ACC112 (cell line): ENCODE measurements around the gene TMEM11.

ENCODE experiments used
- H2AFZ ChIP-seq: fragments of 200-600 bp; sonication (generic); one replicate; pipeline ENCODE4 v1.6.0; 2017; ENCODE audit warnings: antibody characterized with exemption, low read length; ENCODE audit not compliant: unreplicated experiment
- H3K27ac ChIP-seq: fragments of 200-600 bp; sonication (generic); 2 replicates; pipeline ENCODE4 v1.5.1; 2014; ENCODE audit warnings: low read depth, mild to moderate bottlenecking, antibody characterized with exemption, low read length, moderate library complexity
- H3K27me3 ChIP-seq: fragments of 200-600 bp; sonication (generic); 2 replicates; pipeline ENCODE4 v1.6.1; 2014; ENCODE audit warnings: mild to moderate bottlenecking, antibody characterized with exemption, low read length, moderate library complexity, mixed read lengths; ENCODE audit not compliant: insufficient read depth
- H3K36me3 ChIP-seq: fragments of 200-600 bp; sonication (generic); 2 replicates; pipeline ENCODE4 v1.6.1; 2016; ENCODE audit warnings: mild to moderate bottlenecking, antibody characterized with exemption, low read length, moderate library complexity, mixed read lengths; ENCODE audit not compliant: insufficient read depth
- H3K4me1 ChIP-seq: fragments of 200-600 bp; sonication (generic); one replicate; pipeline ENCODE4 v1.6.1; 2016; ENCODE audit warnings: low read length, mixed read lengths; ENCODE audit not compliant: insufficient read depth, unreplicated experiment, control insufficient read depth
- H3K4me3 ChIP-seq: fragments of 200-600 bp; sonication (generic); 2 replicates; pipeline ENCODE4 v1.5.1; 2014; ENCODE audit warnings: mild to moderate bottlenecking, low read depth, low read length
- H3K79me2 ChIP-seq: fragments of 200-600 bp; sonication (generic); one replicate; pipeline ENCODE4 v1.6.0; 2016; ENCODE audit warnings: low read length; ENCODE audit not compliant: control insufficient read depth, unreplicated experiment, insufficient read depth

The TMEM11 gene

GRCh38 chr17:21177854-21178600, 35.9 kb downstream of the TMEM11 start:
- Histone ChIP-seq H3K27ac (no peak overlapping the region), H3K4me1 (no peaks in the 10 kb centered on the region), H3K79me2 (no peaks in the 10 kb centered on the region), H3K4me3 (no peak overlapping the region), H3K36me3 (no peaks in the 10 kb centered on the region), H3K27me3 (no peaks in the 10 kb centered on the region), H2AFZ (no peak overlapping the region)

GRCh38 chr17:21177401-21177800, 36.6 kb downstream of the TMEM11 start:
- Histone ChIP-seq H3K36me3 (peaks cover 3% of the 10 kb centered on the region; the same call in 1 of the 2 replicates), H3K27ac (no peak overlapping the region), H2AFZ (no peak overlapping the region), H3K27me3 (no peaks in the 10 kb centered on the region), H3K79me2 (no peaks in the 10 kb centered on the region), H3K4me3 (no peak overlapping the region), H3K4me1 (no peaks in the 10 kb centered on the region)

DNA sequence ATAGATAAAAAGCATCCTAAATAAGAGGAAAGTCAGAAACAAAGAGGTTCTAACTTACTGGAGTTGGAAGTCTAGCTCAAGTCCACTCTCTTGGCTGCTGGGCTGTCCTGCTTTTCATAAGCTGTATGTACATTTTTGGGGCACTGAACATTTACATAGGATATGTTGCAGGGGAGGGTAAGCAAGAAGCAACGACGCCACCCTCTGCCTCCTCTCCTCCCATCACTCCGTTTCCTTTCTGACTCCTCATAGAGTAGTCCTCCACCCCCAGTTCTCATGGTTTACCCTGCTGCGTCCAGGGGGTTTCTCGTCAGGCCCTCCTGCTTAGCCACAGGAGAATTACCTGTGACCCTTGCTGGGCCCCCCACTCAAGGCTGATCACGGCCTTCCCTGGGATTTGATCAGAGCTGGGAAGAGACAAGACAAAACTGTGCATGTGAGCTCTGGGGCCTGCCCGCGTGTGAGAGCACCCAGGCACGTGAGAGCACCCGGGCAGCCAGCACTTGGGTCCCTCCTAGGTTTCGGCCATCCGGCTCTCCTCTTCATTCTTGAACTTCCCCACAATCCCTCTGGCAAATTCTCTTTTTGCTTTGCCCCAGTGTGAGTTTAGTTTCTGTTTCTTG, 37.1 kb downstream of the TMEM11 start:
- no peaks in the 10 kb centered on the region for H3K27me3 ChIP-seq
- peaks cover 3% of the 10 kb centered on the region; the same call in 1 of the 2 replicates for H3K36me3 ChIP-seq
- no peak overlapping the region for H2AFZ ChIP-seq
- no peaks in the 10 kb centered on the region for H3K4me1 ChIP-seq
- no peak overlapping the region for H3K4me3 ChIP-seq
- H3K79me2 ChIP-seq, result no peaks in the 10 kb centered on the region
- H3K27ac ChIP-seq, result no peak overlapping the region

GRCh38 chr17:21174713-21175112, 39.2 kb downstream of the TMEM11 start:
- Histone ChIP-seq H3K79me2 (no peaks in the 10 kb centered on the region), H3K27ac (no peak overlapping the region), H3K27me3 (no peaks in the 10 kb centered on the region), H3K4me1 (no peaks in the 10 kb centered on the region), H3K4me3 (no peak overlapping the region), H2AFZ (no peak overlapping the region), H3K36me3 (peaks cover 3% of the 10 kb centered on the region; the same call in 1 of the 2 replicates)

GRCh38 chr17:21174186-21174585, 39.8 kb downstream of the TMEM11 start:
- H3K27ac ChIP-seq, result no peak overlapping the region
- H3K27me3 ChIP-seq, result no peaks in the 10 kb centered on the region
- peaks cover 3% of the 10 kb centered on the region; the same call in 1 of the 2 replicates for H3K36me3 ChIP-seq
- H2AFZ ChIP-seq, result no peak overlapping the region
- no peaks in the 10 kb centered on the region for H3K4me1 ChIP-seq
- no peaks in the 10 kb centered on the region for H3K79me2 ChIP-seq
- no peak overlapping the region for H3K4me3 ChIP-seq

GRCh38 chr17:21173543-21173942, 40.4 kb downstream of the TMEM11 start:
- Histone ChIP-seq H3K27ac (no peak overlapping the region), H3K27me3 (no peaks in the 10 kb centered on the region), H3K4me3 (no peak overlapping the region), H3K4me1 (no peaks in the 10 kb centered on the region), H2AFZ (no peak overlapping the region), H3K79me2 (no peaks in the 10 kb centered on the region), H3K36me3 (peaks cover 3% of the 10 kb centered on the region; the same call in 1 of the 2 replicates)

GRCh38 chr17:21172846-21173245, 41.1 kb downstream of the TMEM11 start:
- Histone ChIP-seq H3K36me3 (peaks cover 3% of the 10 kb centered on the region; the same call in 1 of the 2 replicates), H3K27me3 (no peaks in the 10 kb centered on the region), H3K4me1 (no peaks in the 10 kb centered on the region), H3K4me3 (no peak overlapping the region), H2AFZ (no peak overlapping the region), H3K79me2 (peaks cover 2% of the 10 kb centered on the region), H3K27ac (no peak overlapping the region)

DNA sequence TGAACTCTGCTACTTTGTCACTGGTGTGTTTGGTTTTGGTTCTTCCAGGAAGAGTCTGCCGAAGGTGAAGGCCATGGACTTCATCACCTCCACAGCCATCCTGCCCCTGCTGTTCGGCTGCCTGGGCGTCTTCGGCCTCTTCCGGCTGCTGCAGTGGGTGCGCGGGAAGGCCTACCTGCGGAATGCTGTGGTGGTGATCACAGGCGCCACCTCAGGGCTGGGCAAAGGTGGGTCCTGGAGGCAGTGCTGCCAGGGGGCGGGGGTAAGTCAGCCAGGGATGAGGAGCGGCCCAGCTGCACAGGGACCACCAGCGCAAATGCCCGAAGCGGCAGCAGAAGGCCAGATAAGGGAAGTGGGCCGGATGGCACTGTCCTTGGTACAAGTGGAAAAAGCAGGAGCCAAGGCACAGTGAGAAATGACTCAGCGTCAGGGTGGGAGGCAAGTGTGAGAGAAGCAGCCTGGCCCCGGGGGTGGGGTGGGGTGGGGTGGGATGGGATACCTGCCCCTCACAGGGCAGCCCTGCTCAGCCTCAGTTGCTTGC, 41.9 kb downstream of the TMEM11 start:
- Histone ChIP-seq H3K27ac (no peak overlapping the region), H3K36me3 (peaks cover 3% of the 10 kb centered on the region; the same call in 1 of the 2 replicates), H3K4me3 (no peak overlapping the region), H3K79me2 (peaks cover 2% of the 10 kb centered on the region), H3K4me1 (peaks cover 5% of the 10 kb centered on the region), H3K27me3 (no peaks in the 10 kb centered on the region), H2AFZ (no peak overlapping the region)

DNA sequence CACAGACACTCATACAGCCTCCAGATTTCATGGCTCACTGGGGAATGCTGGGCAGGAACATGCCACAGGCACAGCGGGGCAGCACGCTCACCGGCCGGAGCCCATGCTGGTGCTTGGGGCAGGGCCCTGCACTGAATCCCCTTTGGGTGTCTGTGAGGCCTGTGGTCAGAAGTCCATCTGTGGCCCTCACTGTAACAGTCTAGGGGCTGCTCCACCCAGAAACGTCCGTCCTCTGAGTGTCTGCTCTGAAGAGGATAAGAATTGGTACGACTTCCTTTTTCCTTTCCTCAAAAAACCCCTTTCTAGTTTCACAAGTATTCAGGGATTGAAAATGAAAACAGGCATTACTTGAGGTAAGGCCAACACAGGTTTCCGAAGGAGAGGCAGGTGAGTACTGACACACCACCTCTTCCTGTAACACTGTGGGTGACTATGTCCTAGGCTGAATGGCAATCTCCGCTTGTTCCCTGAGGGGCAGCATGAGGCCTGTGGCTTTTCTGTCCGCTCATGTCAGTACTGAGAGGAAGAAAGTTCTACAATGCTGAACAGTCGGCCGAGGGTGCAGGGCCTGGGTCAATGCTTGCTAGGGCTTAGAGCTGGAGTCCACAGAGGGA, 42.5 kb downstream of the TMEM11 start:
- H3K79me2 ChIP-seq, result peaks cover 2% of the 10 kb centered on the region
- H3K4me1 ChIP-seq, result peaks cover 5% of the 10 kb centered on the region
- no peak overlapping the region for H2AFZ ChIP-seq
- no peak overlapping the region for H3K27ac ChIP-seq
- H3K36me3 ChIP-seq, result peaks cover 3% of the 10 kb centered on the region; the same call in 1 of the 2 replicates
- no peaks in the 10 kb centered on the region for H3K27me3 ChIP-seq
- no peak overlapping the region for H3K4me3 ChIP-seq

- H2AFZ ChIP-seq, result no peak overlapping the region
- no peak overlapping the region for H3K4me3 ChIP-seq
- H3K79me2 ChIP-seq, result peaks cover 5% of the 10 kb centered on the region
- H3K27me3 ChIP-seq, result no peaks in the 10 kb centered on the region
- peaks cover 3% of the 10 kb centered on the region; the same call in 1 of the 2 replicates for H3K36me3 ChIP-seq
- no peak overlapping the region for H3K27ac ChIP-seq
- H3K4me1 ChIP-seq, result peaks cover 5% of the 10 kb centered on the region
Observed at GRCh38 chr17:21170809-21171208, 43.2 kb downstream of the TMEM11 start.
